ENCODE measurements around the gene DIPK1B.
A peak's percentile ranks its signal among the peaks of the same experiment; 100 is the strongest.

GRCh38 chr9:136742591-136743391 lies 30.4 kb downstream of the DIPK1B start, which contains the start of gene LCN10:
- no peak for TF ChIP-seq MAX (IDR thresholded peaks at IDR 0.05; ENCODE audit: insufficient read depth, insufficient read length)
- TF ChIP-seq FOS (IDR thresholded peaks at IDR 0.05; ENCODE audit: borderline replicate concordance, insufficient read depth, low read length) = no peak
- peak; percentile 28 to 64 for TF ChIP-seq CTCF (IDR thresholded peaks at IDR 0.05; ENCODE audit: extremely low read depth in 1 of 2, insufficient read depth in 1 of 2, low read depth in 1 of 2, low read length in 2 of 2)
- TF ChIP-seq MYC (IDR thresholded peaks at IDR 0.05; ENCODE audit: low read depth, low read length) = no peak
- no peak for TF ChIP-seq EZH2 (IDR thresholded peaks at IDR 0.05; ENCODE audit: borderline replicate concordance, low read depth, low read length, severe bottlenecking)
